ENCODE measurements around the gene ADD1. TPM values are rescaled to one million over a fixed set of nuclear protein-coding genes. Genes with fewer than 3 reads are reported as not detected.

The ADD1 gene
- total RNA-seq, 2 donors from 2014 or later, result 216 to 239 TPM

GRCh38 chr4:2924765-2925301 is 81.2 kb downstream of the ADD1 start:
- H3K27ac Mint-ChIP-seq, result peak overlapping the region; percentile 29 to 58

GRCh38 chr4:2925496-2925895 is 81.9 kb downstream of the ADD1 start:
- H3K36me3 Mint-ChIP-seq, result peaks cover 4 to 16% of the 10 kb centered on the region in 2 donors
- H3K27ac Mint-ChIP-seq, result peak overlapping the region; percentile 14 to 81
- no peaks in the 10 kb centered on the region for H3K9me3 Mint-ChIP-seq
- ATAC-seq (no peak), DNase-seq (ENCODE audit: low spot score in 2 of 2) (peak in 1 of 2 donors; percentile 25)

More at GRCh38 chr4:2924765-2925301, 81.2 kb downstream of the ADD1 start:
- Mint-ChIP-seq H3K36me3 (peaks cover 8 to 22% of the 10 kb centered on the region in 2 donors), H3K9me3 (peaks cover under 1 to 2% of the 10 kb centered on the region in 2 donors)
- DNase-seq (ENCODE audit: low spot score in 2 of 2), result peak in 1 of 2 donors; percentile 48
- ATAC-seq, result no peak

GRCh38 chr4:2925931-2926860 is 82.6 kb downstream of the ADD1 start:
- DNase-seq (ENCODE audit: low spot score in 2 of 2) (peak in 1 of 2 donors; percentile 49), ATAC-seq (no peak)
- Mint-ChIP-seq H3K27ac (peak overlapping the region; percentile 81), H3K36me3 (peaks cover 4 to 11% of the 10 kb centered on the region in 2 donors), H3K9me3 (no peaks in the 10 kb centered on the region)

- DNase-seq (ENCODE audit: low spot score in 2 of 2), result peak in 1 of 2 donors; percentile 53
- peaks cover 7% of the 10 kb centered on the region in 2 donors for H3K36me3 Mint-ChIP-seq
- ATAC-seq, result no peak
- peak overlapping the region; percentile 81 to 87 for H3K27ac Mint-ChIP-seq
- no peaks in the 10 kb centered on the region for H3K9me3 Mint-ChIP-seq
These were observed 83.5 kb downstream of the ADD1 start for GRCh38 chr4:2927016-2927695.

- H3K36me3 Mint-ChIP-seq, result peaks cover 4% of the 10 kb centered on the region in 2 donors
These were observed 84.0 kb downstream of the ADD1 start for GRCh38 chr4:2927696-2928075.

GRCh38 chr4:2928242-2929176 is 84.9 kb downstream of the ADD1 start:
- peak overlapping the region; percentile 84 to 92 for H3K27ac Mint-ChIP-seq
- ATAC-seq (no peak), DNase-seq (ENCODE audit: low spot score in 2 of 2) (peak in 1 of 2 donors; percentile 52)

More at GRCh38 chr4:2927696-2928075, 84.0 kb downstream of the ADD1 start:
- peak overlapping the region; percentile 81 to 87 for H3K27ac Mint-ChIP-seq
- DNase-seq (ENCODE audit: low spot score in 2 of 2) (peak in 1 of 2 donors; percentile 42), ATAC-seq (no peak)
- H3K9me3 Mint-ChIP-seq, result no peaks in the 10 kb centered on the region

GRCh38 chr4:2929469-2929868 is 85.8 kb downstream of the ADD1 start:
- no peak for ATAC-seq
- H3K27ac Mint-ChIP-seq, result peak overlapping the region; percentile 84 to 92
- peaks cover 11 to 12% of the 10 kb centered on the region in 2 donors for H3K36me3 Mint-ChIP-seq
- peak in 1 of 2 donors; percentile 54 for DNase-seq (ENCODE audit: low spot score in 2 of 2)
- no peaks in the 10 kb centered on the region for H3K9me3 Mint-ChIP-seq

More at GRCh38 chr4:2928242-2929176, 84.9 kb downstream of the ADD1 start:
- no peaks in the 10 kb centered on the region for H3K9me3 Mint-ChIP-seq
- peaks cover 11 to 12% of the 10 kb centered on the region in 2 donors for H3K36me3 Mint-ChIP-seq

- ATAC-seq (no peak), DNase-seq (ENCODE audit: low spot score in 2 of 2) (peak in 1 of 2 donors; percentile 55)
- Mint-ChIP-seq H3K9me3 (no peaks in the 10 kb centered on the region), H3K36me3 (peaks cover 11 to 12% of the 10 kb centered on the region in 2 donors), H3K27ac (peak overlapping the region; percentile 84)
These were observed 86.6 kb downstream of the ADD1 start for GRCh38 chr4:2930135-2930757.

GRCh38 chr4:2930758-2931511 is 87.3 kb downstream of the ADD1 start:
- no peak for ATAC-seq
- DNase-seq (ENCODE audit: low spot score in 2 of 2), result peak in 1 of 2 donors; percentile 61
- Mint-ChIP-seq H3K36me3 (peaks cover 12 to 17% of the 10 kb centered on the region in 2 donors), H3K27ac (peak overlapping the region in 1 of 2 donors; percentile 84), H3K9me3 (no peaks in the 10 kb centered on the region)

GRCh38 chr4:2931512-2932301 is 88.1 kb downstream of the ADD1 start:
- Mint-ChIP-seq H3K27ac (peak overlapping the region; percentile 84 to 94), H3K36me3 (peaks cover 17% of the 10 kb centered on the region in 2 donors), H3K9me3 (no peaks in the 10 kb centered on the region)
- ATAC-seq (peak; percentile 8 to 14), DNase-seq (ENCODE audit: low spot score in 2 of 2) (peak; percentile 55 to 70)

- DNase-seq (ENCODE audit: low spot score in 2 of 2), result peak in 1 of 2 donors; percentile 57
- Mint-ChIP-seq H3K9me3 (no peaks in the 10 kb centered on the region), H3K36me3 (peaks cover 17 to 24% of the 10 kb centered on the region in 2 donors), H3K27ac (peak overlapping the region; percentile 85 to 95)
- ATAC-seq, result no peak
These were observed 88.8 kb downstream of the ADD1 start for GRCh38 chr4:2932321-2932950.

GRCh38 chr4:2932951-2933565 is 89.4 kb downstream of the ADD1 start:
- H3K9me3 Mint-ChIP-seq, result no peaks in the 10 kb centered on the region
- peaks cover 17 to 29% of the 10 kb centered on the region in 2 donors for H3K36me3 Mint-ChIP-seq
- DNase-seq (ENCODE audit: low spot score in 2 of 2) (peak in 1 of 2 donors; percentile 62), ATAC-seq (no peak)
- peak overlapping the region; percentile 85 to 95 for H3K27ac Mint-ChIP-seq

GRCh38 chr4:2933566-2934076 is 90.0 kb downstream of the ADD1 start:
- H3K36me3 Mint-ChIP-seq, result peaks cover 17 to 30% of the 10 kb centered on the region in 2 donors
- H3K27ac Mint-ChIP-seq, result peak overlapping the region; percentile 85 to 95
- ATAC-seq (no peak), DNase-seq (ENCODE audit: low spot score in 2 of 2) (peak in 1 of 2 donors; percentile 64)
- H3K9me3 Mint-ChIP-seq, result no peaks in the 10 kb centered on the region
